GM12873 (cell line): ENCODE results near the gene CCT4.
A peak's percentile ranks its signal among the peaks of the same experiment; 100 is the strongest.

Experiments
- TF ChIP-seq, protein P1 (sequence below): IDR thresholded peaks from 2 replicates; pipeline ENCODE4 v1.5.1; 2012; ENCODE audit warnings: low read depth, mild to moderate bottlenecking, moderate library complexity, low read length, control low read depth; ENCODE audit not compliant: insufficient read depth; ENCODE audit errors: missing control alignments

CCT4 gene

GRCh38 chr2:61862085-61862484, 26.4 kb downstream of the CCT4 start:
- TF ChIP-seq, protein P1, sequence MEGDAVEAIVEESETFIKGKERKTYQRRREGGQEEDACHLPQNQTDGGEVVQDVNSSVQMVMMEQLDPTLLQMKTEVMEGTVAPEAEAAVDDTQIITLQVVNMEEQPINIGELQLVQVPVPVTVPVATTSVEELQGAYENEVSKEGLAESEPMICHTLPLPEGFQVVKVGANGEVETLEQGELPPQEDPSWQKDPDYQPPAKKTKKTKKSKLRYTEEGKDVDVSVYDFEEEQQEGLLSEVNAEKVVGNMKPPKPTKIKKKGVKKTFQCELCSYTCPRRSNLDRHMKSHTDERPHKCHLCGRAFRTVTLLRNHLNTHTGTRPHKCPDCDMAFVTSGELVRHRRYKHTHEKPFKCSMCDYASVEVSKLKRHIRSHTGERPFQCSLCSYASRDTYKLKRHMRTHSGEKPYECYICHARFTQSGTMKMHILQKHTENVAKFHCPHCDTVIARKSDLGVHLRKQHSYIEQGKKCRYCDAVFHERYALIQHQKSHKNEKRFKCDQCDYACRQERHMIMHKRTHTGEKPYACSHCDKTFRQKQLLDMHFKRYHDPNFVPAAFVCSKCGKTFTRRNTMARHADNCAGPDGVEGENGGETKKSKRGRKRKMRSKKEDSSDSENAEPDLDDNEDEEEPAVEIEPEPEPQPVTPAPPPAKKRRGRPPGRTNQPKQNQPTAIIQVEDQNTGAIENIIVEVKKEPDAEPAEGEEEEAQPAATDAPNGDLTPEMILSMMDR = no peak

- TF ChIP-seq, protein P1 = no peak
These were observed 31.2 kb downstream of the CCT4 start for GRCh38 chr2:61857224-61857623.

DNA sequence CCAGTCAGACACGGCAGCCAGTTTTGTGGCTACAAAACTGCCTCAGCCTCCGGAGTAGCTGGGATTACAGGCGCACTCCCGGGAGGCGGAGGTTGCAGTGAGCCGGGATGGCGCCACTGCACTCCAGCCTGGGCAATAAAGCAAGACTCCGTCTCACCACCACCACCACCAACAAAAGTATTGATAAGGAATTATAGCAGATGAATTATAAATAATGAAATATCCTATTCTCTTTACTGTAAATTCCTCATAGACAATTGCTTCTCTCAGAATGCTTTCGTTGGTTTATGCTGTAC, 33.2 kb downstream of the CCT4 start:
- TF ChIP-seq, protein P1 = no peak

DNA sequence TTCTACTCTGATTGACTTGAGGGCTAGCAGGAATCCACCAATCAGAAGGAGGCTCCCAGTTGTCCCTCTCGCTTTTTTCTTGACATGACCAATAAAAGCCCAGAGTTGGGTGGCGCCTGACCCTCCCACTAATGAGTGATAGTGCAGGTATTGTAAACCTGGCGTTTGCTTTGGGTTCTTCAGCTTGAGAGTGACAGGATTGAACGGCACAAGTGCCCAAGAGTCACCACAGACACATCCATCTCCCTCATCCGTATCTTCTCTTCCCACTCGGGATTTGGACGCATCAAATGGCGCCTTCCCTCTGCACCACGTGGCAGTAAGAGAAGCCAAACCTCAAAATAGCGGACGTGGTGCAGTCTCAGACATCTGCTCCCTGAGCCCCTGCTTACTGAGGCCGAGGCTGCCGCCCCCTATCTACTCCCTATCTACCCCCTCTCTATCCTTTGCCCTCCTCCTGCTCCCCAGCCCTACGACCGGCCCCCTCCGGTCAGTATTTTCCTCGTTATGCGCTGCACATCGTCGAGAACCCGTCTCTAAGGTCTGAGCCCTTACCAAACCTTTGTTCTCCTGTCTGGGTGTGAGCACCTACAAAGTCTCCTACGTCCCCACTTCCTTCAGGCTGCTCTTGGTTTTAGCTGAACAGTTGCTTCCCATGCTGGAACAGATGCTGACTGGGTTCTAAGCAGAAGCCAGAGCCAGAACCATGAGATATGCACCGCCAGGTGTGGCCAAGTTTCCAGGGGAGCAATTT, 33.7 kb downstream of the CCT4 start:
- TF ChIP-seq, protein P1 = peak; percentile 5

- TF ChIP-seq, protein P1 = no peak
These were observed 34.5 kb downstream of the CCT4 start, which contains the start of gene FAM161A for GRCh38 chr2:61853847-61854563. Gene FAM161A (minus strand): TSS chr2:61854060. CDS start chr2:61854041, 19 bp downstream.

DNA sequence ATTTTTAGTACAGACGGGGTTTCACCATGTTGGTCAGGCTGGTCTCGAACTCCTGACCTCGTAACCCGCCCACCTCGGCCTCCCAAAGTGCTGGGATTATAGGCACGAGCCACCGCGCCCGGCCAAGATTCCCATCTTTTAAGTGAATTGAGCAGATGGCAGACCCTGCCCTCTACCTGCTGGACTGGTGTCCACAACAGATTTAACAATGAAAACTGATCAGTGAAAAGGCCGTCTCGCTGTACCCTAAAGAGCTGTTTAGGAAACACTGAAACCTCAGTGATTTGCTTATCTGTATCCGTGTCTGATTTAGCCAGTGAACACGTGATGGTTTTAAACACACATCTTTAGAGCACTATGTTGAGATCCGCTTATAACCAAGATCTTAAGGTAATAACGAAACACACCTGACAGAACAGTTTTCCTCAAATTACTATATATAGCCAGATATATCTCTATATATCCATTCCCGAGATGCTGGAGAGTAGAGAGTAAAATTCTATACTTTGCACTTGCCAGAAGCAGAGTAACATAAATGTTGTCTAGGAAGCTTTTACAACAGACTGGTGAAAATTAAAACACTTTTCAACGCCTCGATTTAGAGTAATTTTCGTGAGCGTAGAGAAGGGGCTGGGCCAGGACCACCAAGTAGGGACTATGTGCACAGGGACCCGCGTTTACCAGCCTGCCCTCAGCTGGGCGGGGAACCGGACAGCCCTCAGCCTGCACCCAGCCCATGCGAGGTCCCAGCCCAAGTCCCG, 35.2 kb downstream of the CCT4 start:
- TF ChIP-seq, protein P1 = no peak

- TF ChIP-seq, protein P1 = no peak
These were observed 43.1 kb downstream of the CCT4 start for GRCh38 chr2:61845320-61845719.
